Peyer's patch (tissue), 4 donors: ENCODE results near the gene ZNF683. TPM values are rescaled to one million over a fixed set of nuclear protein-coding genes. Genes with fewer than 3 reads are reported as not detected.

Experiments
- DNase-seq, 3 donors: peaks; one replicate each; pipeline ENCODE4 v3.0.0-alpha.2; 2017 to 2019
- H3K27ac ChIP-seq, 4 donors: fragments of 200-600 bp; sonication (generic); one replicate each; pipeline ENCODE4 v1.5.1; 2016 to 2019
- H3K27me3 ChIP-seq, 2 donors: fragments of 200-600 bp; sonication (generic); one replicate each; pipeline ENCODE4 v1.5.1; 2019
- H3K36me3 ChIP-seq, 3 donors: fragments of 200-600 bp; sonication (generic); one replicate each; pipeline ENCODE4 v1.5.1; 2016 to 2019
- H3K4me1 ChIP-seq, 4 donors: fragments of 200-600 bp; sonication (generic); one replicate each; pipeline ENCODE4 v1.5.1; 2016 to 2019
- H3K4me3 ChIP-seq, 4 donors: fragments of 200-600 bp; sonication (generic); 1 replicate in 3 of 4; 2 replicates in 1 of 4; pipeline ENCODE4 v1.5.1; 2016 to 2019; ENCODE audit warnings: mild to moderate bottlenecking in 1 of 4
- H3K9me3 ChIP-seq, 4 donors: fragments of 200-600 bp; sonication (generic); one replicate each; pipeline ENCODE4 v1.5.1; 2016 to 2019; ENCODE audit warnings: mild to moderate bottlenecking in 1 of 4
- CTCF ChIP-seq, 6 experiments: fragments of 450-650 bp in 4 of 6; fragments of 200-600 bp in 2 of 6; sonication (generic) in 1 of 6; IDR thresholded peaks; one replicate each; pipeline ENCODE4 v1.5.1; 2017 to 2019; ENCODE audit warnings: antibody characterized with exemption in 6 of 6, mild to moderate bottlenecking in 3 of 6, moderate library complexity in 1 of 6
- POLR2A ChIP-seq, 2 donors: fragments of 450-650 bp; IDR thresholded peaks; one replicate each; pipeline ENCODE4 v1.5.1; 2017; ENCODE audit warnings: antibody characterized with exemption in 2 of 2, mild to moderate bottlenecking in 2 of 2, moderate library complexity in 2 of 2
- total RNA-seq, 4 donors: library from RNA; depleted of rRNA; stranded (reverse); fragments of >200 nt; gene quantifications; one replicate each; pipeline ENCODE4 v1.1.0, GENCODE V29; 2016

ZNF683 gene
- total RNA-seq, 4 donors from 2014 or later = not detected

- TF ChIP-seq POLR2A (IDR thresholded peaks at IDR 0.05) = peak; percentile 69 to 79
- TF ChIP-seq CTCF (IDR thresholded peaks at IDR 0.05) = no peak
- Histone ChIP-seq H3K36me3 (no peaks in the 10 kb centered on the region), H3K4me3 (peak within 1 kb of the TSS in 2 of 4 donors; percentile 36 to 39), H3K27ac (peak within 1 kb of the TSS in 3 of 4 donors; percentile 59 to 80 (median 79)), H3K9me3 (no peaks in the 10 kb centered on the region), H3K4me1 (peaks cover 0 to 47% (median 4%) of the 10 kb centered on the region in 4 donors), H3K27me3 (no peaks in the 10 kb centered on the region)
- DNase-seq = peak in 2 of 3 donors; percentile 79 to 82
Observed at GRCh38 chr1:26353976-26354820, 18.4 kb downstream of the ZNF683 start, which contains the start of gene CRYBG2. Gene CRYBG2, minus strand, starts transcription at chr1:26354130. Its CDS starts 7,473 bp downstream, at chr1:26346657.

GRCh38 chr1:26353210-26353859 lies 19.2 kb downstream of the ZNF683 start:
- no peaks in the 10 kb centered on the region for H3K27me3 ChIP-seq
- peaks cover 0 to 42% (median 4%) of the 10 kb centered on the region in 4 donors for H3K4me1 ChIP-seq
- H3K9me3 ChIP-seq = no peaks in the 10 kb centered on the region
- H3K36me3 ChIP-seq = no peaks in the 10 kb centered on the region
- H3K4me3 ChIP-seq = peak overlapping the region in 2 of 4 donors; percentile 36 to 39
- TF ChIP-seq POLR2A (IDR thresholded peaks at IDR 0.05) (no peak), CTCF (IDR thresholded peaks at IDR 0.05) (no peak)
- H3K27ac ChIP-seq = peak overlapping the region in 3 of 4 donors; percentile 59 to 80 (median 79)
- no peak for DNase-seq

DNA sequence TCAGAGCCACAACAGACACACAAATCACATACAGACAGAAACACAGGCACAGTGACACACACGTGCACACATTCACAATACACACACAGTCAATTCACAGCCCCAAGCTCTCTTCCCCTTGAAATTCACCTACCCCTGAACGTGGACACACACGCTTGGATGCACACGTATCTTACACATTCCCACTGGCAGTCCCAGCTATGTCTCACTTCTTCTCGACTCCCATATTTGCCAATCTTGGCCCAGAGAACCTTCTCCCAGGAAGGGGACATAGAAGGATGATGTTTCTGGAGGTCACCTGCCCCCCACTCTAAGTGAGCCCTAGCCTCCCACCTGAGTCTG lies 20.2 kb downstream of the ZNF683 start:
- H3K27me3 ChIP-seq = no peaks in the 10 kb centered on the region
- peak overlapping the region in 2 of 4 donors; percentile 36 to 39 for H3K4me3 ChIP-seq
- H3K36me3 ChIP-seq = no peaks in the 10 kb centered on the region
- no peak for TF ChIP-seq CTCF (IDR thresholded peaks at IDR 0.05)
- no peak for TF ChIP-seq POLR2A (IDR thresholded peaks at IDR 0.05)
- peak overlapping the region in 3 of 4 donors; percentile 59 to 80 (median 79) for H3K27ac ChIP-seq
- H3K9me3 ChIP-seq = no peaks in the 10 kb centered on the region
- peaks cover 0 to 33% (median 3%) of the 10 kb centered on the region in 4 donors for H3K4me1 ChIP-seq
- DNase-seq = no peak

GRCh38 chr1:26351590-26352337 lies 20.8 kb downstream of the ZNF683 start:
- Histone ChIP-seq H3K4me1 (peaks cover 0 to 31% (median 3%) of the 10 kb centered on the region in 4 donors), H3K4me3 (peak overlapping the region in 1 of 4 donors; percentile 36), H3K27me3 (no peaks in the 10 kb centered on the region), H3K27ac (peak overlapping the region in 3 of 4 donors; percentile 59 to 80 (median 79)), H3K9me3 (no peaks in the 10 kb centered on the region), H3K36me3 (no peaks in the 10 kb centered on the region)
- peak in 2 of 3 donors; percentile 65 to 73 for DNase-seq
- TF ChIP-seq CTCF (IDR thresholded peaks at IDR 0.05) = no peak
- peak; percentile 16 to 64 for TF ChIP-seq POLR2A (IDR thresholded peaks at IDR 0.05)
